Measurements from ENCODE around the gene LINGO3. TPM values are rescaled to one million over a fixed set of nuclear protein-coding genes. Genes with fewer than 3 reads are reported as not detected.
"Not testable (repeated sequence)": the region's sequence is repeated elsewhere in the genome, so short reads cannot be mapped to it uniquely, and the experiment has no call there.

LINGO3 gene
- total RNA-seq, 1 donor from 2014 or later, result not detected

DNA sequence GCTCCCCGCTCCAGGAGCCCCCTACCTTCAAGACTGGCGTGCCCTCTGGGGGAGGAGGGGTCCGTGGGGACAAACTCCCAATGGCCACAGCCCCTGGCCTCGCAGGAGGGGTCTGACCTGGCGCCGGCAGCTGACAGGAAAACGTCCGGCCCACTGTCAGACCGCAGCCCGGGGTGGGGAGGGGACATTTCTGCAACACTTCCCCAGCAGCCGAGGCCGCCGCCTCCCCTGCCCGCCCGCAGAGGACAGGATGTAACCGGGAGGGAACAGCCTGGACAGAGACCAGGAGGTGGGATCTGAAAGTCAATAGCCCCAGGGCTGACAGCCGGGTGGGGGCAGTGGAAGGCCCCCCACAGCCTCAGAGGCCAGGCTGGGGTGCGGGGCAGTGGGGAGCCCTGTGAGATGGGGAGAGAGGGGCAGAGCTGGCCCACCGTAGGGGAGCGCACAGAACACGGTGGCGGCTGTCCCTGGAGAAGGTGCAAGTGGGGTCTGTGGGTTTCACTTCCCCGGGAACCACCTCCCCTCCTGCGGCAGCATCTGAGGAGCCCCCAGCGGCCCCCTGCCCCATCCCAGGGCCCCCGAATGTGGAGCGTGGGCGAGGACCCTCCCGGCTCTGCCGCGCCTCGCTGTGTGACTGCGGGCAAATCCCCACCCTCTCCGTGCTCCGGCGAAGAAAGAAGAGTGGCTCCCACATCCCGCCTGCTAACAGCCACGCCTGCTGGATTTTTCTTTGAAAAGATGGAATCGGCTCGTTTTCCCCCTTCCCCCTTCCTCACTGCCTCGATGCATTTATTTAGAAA lies 25.7 kb downstream of the LINGO3 start, which contains the start of gene PEAK3:
Gene PEAK3, minus strand, starts transcription at position 114 of the 800 bp plus-strand sequence. CDS start 1,244 bp downstream, outside the sequence.
- peak; percentile 50 for DNase-seq (ENCODE audit: low read depth)

DNA sequence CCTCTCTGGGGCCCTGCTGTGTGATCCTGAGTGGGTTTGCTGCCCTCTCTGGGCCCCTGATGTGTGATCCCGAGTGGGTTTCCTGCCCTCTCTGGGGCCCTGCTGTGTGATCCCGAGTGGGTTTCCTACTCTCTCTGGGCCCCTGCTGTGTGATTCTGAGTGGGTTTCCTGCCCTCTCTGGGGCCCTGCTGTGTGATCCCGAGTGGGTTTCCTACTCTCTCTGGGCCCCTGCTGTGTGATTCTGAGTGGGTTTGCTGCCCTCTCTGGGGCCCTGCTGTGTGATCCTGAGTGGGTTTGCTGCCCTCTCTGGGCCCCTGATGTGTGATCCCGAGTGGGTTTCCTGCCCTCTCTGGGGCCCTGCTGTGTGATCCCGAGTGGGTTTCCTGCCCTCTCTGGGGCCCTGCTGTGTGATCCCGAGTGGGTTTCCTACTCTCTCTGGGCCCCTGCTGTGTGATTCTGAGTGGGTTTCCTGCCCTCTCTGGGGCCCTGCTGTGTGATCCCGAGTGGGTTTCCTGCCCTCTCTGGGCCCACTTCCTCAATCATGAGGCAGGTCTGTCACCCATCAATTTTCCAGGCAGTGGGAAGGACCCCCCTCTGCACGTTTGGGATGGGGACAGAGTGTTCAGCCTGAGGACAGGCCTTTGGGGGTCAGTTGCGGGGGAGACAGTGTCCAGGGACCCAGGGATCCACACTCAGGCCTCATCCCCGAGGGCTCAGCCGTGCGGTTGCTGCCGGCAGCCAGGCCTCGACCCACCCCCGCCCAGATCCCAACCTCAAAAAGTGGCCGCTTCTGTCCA lies 26.5 kb downstream of the LINGO3 start:
- DNase-seq (ENCODE audit: low read depth), result not testable (repeated sequence)

DNA sequence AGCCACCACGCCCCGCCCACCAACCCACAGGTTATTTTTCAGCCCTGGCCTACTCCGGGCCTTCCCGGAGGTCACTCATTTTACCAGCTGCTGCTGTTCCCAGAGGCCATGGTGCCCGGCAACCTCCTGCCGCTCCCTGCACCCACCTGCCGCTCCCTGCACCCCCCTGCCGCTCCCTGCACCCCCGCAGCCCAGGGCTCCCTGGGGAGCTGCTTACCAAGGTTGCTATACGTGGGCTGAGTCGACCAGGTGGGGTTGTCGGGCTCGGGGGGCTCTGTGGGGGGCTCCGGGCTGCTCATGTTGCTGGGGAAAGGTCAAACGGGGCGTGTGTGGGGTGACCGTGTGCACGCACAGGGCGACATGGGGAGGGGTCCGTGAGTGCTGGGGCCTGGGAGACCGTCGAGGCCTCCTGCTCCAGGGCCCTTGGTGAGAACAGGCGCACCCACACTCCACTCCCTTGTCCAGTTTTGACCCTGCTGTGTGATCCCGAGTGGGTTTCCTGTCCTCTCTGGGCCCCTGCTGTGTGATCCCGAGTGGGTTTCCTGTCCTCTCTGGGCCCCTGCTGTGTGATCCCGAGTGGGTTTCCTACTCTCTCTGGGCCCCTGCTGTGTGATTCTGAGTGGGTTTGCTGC lies 27.2 kb downstream of the LINGO3 start:
- no peak for DNase-seq (ENCODE audit: low read depth)

DNA sequence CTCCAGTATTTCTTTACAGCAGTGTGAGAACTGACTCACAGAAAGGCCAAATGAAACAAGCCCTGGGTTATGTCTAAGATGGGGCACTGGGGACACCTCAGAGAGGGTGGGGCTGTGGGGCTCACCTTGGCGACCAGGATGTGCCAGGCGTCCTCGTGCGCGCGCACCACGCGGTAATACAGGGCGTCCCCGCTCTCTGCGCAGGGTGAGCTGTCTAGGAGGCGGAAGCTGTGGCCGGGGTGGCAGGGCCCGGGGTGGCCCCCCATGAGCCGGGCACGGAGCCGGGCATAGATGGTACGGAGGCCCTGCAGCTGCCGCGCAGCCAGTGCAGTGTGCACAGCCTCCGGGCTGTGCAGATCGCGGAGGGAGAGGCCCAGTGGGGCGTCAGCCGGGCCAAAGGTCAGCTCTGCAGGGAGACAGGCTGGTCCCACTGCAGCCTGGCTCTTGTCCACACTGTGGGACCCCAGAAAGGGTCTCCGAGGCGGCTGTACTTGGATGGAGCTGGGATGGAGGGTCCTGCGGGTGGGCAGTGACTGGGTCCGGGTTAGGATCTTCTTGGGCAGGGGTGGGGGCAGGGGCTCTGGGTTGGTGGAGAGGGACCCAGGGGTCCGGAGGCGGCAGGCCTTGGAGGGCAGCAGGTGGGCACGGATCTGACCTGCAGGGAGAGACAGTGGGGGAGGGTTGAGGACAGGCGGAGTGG lies 29.3 kb downstream of the LINGO3 start:
- DNase-seq (ENCODE audit: low read depth), result no peak

DNA sequence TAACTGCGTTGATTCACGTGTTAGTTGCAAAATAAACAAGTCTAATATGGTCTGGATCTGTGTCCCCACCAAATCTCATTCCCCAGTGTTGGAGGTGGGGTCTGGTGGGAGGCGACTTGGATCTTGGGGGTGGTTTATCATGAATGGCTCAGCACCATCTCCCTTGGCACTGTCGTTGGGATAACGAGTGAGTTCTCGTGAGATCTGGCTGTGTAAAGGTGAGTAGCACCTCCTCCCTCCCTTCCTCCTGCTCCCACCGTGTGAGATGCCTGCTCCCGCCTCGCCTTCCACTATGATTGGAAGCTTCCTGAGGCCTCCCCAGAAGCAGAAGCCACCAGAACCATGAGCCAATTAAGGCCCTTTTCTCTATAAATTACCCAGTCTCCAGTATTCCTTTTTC lies 30.8 kb downstream of the LINGO3 start:
- DNase-seq (ENCODE audit: low read depth), result no peak

DNA sequence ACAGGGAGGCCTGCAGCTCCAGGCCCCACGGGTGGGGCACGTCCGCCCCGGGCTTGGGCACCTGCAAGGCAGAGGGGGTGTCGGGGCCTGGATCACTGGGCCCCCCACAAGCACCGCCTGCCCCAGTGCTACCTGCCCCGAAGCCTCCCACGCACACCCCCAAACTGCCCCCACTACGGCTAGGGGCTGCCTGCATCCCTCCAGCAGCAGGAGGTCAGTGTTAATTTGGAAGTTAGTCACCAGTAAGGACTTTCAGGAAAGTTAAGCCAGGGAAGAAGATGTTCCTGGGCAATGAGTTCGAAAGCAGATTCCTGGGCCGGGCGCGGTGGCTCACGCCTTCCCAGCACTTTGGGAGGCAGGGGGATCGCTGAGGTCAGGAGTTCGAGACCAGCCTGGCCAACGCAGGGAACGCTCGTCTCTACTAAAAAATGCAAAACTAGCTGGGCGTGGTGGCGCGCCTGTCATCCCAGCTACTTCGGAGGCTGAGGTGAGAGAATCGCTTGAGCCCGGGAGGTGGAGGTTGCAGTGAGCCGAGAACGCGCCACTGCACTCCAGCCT lies 31.4 kb downstream of the LINGO3 start:
- DNase-seq (ENCODE audit: low read depth), result no peak

DNA sequence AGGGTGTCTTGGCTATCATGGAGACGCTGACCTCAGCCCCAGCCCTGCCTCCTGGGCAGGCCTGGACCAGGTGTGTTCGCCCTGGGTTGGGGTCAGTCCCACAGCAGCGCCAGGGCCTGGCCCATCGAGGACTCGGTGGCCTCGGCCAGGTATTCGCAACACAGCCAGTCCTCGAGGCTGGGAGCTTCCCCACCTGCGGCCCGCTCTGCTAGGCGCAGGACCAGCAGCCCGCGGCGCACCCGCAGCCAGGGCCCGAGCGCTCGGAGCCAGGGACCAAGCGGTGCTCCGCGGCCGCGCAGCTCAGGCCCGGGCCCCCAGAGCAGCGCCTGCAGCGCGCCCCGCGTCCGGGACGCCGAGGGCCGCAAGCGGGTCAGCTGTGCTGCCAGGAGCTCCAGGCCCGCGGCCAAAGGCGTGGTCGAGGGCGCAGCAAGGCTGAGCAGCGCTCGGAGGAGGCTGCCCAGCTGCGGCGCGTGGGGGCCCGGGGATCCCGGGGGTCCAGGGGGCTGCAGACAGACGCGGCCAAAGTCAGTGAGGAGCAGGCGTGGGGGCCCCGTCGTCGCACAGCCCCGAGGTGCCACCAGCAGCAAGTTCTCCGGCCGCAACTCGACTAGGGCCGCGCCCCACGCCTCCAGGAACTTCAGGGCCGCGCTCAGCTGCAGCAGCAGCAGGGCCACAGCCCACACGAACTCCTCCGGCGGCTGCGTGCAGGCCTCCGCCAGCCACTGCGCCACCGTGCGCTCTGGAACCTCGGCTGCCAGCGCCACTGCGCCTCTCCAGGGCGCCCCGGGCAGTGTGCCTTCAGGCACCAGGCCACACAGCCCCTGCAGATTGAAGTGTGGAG lies 32.1 kb downstream of the LINGO3 start:
- no peak for DNase-seq (ENCODE audit: low read depth)

DNA sequence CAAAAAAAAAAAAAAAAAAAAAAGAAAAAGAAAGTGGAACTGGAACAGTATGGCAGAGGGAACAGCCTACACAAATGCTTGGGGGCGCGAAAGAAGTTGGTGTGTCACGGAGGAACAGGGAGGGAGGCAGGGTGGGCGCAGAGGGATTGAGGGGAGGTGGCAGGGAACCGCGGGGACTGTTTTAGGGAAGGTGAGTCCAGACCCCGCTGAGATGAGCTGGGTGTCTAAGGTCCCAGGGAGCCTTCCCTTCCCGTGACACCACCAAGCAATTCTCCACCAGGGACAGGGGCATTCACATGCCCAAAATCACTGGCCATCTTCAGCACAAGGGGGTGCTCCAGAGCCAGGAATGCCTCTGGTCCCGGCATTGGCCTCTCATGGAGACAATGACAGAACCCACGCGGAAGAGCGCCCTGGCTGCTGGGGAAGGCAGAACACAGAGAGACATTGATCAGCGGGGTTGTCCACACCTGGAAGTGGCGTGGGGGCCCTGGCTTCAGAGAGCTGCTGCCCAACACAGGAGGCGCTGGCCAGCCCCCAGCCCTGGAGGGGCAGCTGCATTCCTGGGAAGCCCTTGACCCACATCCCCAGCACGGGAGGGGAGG lies 32.9 kb downstream of the LINGO3 start:
- DNase-seq (ENCODE audit: low read depth), result peak; percentile 78

DNA sequence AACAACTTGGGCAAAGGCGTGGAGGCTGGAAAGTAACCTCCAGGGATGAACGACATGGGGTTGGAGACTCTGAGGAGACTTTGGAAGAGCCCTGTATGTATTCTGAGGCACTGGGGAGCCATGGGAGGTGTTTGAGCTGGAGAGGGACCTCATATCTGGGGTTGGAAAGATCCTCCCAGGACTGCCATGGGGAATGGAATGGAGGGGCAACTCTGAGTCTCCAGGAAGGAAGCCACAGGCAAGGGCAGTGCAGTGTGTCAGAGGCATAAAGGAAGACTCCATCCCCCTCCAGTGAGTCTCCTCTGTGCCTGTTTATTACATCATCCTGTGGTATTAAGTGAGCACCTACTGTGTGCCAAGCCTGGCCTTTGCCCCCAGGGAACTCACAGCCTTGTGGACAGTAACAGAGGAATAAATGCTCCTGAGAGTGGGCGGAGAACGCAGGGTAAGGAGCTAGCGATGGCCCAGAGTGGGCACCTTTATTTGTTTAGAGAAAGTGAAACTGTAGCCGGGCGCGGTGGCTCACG lies 33.7 kb downstream of the LINGO3 start:
- DNase-seq (ENCODE audit: low read depth), result no peak

DNA sequence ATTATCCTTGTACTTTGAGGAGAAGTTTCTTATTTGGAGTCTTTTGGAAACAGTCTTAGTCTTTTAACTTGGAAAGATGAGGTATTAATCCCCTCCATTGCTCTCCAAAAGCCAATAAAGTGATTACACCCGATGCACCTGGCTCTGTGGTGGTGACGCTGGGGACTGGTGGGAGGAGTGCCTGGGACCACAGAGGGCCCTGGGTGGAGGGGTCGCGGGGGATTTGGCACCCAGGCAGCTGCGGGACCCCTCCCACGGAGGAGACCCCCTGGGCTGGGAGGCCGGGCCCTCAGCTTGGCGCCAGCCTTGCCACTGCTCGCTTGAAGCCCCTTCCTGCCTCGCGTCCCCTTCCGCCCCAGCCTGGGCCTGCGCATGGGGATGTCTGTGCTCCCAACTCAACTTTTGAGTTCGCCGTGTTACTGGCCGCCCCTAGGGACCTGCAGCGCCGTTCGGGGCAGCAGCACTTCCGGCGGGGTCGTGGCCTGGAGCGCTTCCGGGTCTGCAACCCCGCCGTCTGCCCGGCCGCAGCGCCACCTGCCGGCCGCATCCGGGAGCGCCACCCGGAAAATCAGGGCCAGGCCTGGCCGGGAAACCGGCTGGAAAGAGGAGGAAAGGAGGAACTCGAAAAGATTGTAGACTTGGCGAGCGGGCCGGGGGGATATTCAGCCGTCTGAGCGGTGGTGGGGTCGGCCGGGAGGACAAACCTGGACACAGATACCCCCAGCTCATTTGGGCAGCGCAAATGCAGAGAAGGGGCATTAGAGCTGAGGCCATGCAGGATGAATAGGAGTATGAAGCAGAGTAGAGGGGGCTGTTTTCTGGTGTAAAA lies 34.4 kb downstream of the LINGO3 start:
- peak; percentile 75 for DNase-seq (ENCODE audit: low read depth)

DNA sequence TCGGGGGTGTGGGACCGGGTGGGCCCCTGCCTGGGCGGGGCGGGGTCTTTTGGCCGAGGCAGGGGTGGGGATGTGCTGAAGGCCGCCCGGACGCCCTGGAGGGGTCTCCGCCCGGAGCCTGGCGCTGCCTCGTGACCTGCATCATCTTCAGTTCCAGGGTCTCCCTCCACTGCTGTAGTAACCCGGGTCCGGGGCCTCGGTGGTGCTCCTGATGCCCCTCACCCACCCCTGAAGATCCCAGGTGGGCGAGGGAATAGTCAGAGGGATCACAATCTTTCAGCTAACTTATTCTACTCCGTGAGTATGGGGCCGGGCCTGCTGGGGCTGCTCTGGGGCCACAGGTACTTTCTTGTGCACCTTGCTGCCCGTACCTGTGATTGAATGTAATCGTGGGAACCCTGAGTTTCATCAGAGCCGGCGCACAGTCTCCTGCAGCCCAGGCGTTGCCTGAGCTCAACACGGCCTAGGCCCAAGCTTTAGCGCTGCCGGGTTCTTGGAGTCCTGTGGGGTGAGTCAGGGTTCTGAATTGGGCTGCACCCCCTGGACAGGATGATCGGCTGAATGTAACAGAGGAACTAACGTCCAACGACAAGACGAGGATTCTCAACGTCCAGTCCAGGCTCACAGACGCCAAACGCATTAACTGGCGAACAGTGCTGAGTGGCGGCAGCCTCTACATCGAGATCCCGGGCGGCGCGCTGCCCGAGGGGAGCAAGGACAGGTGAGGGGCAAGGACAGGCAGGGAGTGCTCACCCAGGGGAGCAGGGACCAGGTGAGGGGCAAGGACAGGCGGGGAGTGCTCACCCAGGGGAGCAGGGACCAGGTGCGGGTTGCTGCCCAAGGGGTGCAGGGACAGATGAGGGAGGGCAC lies 36.5 kb downstream of the LINGO3 start:
- peak; percentile 81 for DNase-seq (ENCODE audit: low read depth)

DNA sequence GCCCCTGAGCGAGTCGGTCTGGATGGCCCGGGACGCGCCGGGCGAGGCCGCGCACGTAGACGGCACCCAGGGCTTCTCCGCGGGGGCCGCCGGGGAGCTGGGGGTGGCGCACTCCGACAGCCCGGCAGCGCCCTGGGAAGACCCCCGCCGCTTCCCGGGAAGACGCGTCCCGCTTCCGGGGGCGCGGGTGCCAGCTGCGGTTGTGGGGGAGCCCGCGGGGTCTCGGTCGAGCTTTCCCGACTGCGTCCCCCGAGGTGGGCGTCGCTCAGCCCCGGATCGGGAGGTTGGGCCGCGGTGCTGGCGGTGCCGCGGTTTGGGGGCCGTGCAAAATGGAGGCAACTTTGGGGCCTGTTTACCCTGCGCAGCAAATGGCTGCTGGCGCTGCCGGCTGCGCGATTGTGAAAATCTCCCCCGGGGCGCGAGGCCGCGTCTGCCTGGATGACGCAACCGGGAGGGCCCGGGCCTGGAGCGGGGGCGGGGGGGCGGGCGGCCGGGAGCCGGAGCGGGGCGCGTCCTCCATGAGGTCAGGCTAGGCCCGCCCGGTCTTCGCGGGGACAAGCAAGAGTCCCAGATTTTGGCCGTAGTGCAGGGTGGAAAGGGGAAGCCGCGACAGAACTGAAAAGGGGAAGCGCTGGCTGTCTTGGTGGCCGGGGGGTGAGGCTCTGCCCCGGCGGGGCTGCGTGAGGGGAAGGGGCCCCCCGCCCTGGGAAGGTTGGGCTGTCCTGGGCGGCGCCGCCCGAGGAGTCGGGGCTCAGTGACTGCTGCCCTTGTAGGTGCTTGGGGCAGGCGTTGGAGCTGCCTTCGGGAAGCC lies 37.3 kb downstream of the LINGO3 start:
- DNase-seq (ENCODE audit: low read depth), result peak; percentile 74

DNA sequence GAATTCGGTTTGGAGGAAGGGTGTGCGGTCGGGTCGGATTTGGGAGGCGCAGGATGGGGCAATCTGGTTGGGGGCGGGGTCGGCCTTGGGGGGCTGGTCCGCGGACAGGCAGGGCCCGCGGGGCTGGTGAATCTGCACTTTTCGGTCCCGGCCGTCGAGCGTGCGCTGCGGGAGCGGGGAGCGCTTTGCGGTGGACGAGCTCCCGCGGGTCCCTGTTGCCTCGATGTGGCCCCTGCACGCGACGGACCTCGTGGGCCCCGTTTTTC lies 37.9 kb downstream of the LINGO3 start:
- no peak for DNase-seq (ENCODE audit: low read depth)

DNA sequence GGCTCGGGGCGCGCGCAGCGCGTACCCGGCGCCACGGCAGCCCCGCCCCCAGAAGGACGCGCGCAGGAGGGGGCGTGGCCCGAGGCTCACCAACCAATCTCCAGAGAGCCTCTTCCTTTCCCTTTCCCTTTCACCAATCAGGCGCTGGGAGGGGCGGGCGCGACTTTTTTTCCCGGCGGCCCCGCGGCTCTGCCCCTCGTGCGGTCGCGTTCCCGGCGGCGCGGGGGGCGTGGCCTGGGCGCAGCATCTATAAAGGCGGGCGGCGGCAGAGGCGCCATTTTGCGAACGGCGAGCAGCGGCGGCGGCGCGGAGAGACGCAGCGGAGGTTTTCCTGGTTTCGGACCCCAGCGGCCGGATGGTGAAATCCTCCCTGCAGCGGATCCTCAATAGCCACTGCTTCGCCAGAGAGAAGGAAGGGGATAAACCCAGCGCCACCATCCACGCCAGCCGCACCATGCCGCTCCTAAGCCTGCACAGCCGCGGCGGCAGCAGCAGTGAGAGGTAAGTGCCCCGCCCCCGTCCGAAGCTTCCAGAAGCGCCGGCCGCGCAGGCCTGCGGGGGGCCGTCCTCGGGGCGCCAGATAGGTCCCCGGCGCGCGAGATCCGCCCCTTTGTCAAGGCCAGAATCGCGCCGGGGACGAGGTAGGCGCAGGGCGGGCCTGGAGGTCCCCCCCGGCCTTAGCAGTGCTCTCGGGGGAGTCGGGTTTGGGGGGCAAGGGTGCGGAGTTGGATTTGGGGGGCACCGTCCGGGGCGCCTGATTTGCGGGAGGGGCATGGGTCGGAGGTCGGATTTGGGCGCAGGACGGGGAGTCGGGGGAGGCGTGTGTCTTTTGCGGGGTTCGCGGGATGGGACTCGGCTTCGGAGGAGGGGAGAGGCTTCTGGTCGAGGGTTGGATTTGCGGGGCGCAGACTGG lies 38.5 kb downstream of the LINGO3 start:
- DNase-seq (ENCODE audit: low read depth), result peak; percentile 96

DNA sequence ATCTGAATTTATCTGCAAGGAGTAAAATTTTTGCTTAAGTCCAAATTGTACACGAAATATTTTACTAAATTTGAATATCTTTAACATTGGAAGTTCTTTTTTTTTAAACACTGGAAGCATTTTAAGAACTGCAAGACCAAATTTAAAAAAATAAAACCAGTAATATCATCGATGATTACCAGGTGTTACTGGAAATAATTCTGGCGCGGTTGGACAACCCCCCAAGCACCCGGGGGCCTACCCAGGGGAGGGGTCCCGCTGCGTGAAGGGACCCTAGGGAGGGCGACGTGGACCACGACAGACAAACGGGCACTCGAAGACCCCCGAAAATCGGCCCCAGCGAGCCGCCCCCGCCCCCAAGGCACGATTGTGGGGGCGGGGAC lies 39.1 kb downstream of the LINGO3 start:
- DNase-seq (ENCODE audit: low read depth), result no peak

DNA sequence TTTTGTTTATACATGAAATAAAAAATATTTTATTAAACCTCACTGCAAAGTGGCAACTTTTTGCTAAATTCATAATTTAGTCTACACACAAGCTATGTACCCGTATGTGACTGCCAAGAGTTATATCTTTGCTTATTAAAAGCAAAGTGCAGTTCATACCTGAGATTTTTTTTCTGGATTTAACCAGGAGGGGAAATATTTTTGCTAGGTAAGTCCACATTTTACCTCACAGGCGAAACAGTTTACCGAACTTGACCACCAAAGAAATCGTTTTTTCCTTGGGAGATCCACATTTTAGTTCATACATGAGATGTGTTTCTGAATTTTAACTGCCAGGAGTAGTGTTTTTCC lies 39.5 kb downstream of the LINGO3 start:
- DNase-seq (ENCODE audit: low read depth), result no peak
